ENCODE results near the gene CCSER1.

The CCSER1 gene

DNA sequence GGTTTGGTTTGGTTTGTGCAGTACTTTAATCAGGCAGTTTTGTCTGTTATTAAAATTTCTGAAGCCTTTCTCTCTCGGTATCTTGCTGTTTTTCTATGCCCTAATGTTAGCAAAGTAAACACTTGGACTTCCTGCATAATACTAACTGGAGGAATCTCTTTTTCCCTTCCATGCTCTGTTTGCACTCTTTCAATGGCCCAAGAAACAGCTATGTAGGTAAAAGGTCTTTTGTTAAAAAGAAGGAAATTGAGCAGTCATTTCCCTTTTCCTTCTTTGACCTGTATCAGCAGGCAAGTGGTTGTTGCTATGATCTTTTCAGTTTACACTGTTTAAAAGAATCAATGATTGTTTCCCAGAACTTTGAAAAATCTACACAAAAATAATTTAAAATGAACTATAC is 82.7 kb downstream of the CCSER1 start:
- Histone ChIP-seq H3K4me2 (ENCODE audit: insufficient read depth, low read length) (no peak overlapping the region), H3K27ac (ENCODE audit: low read length) (no peak overlapping the region), H3K27me3 (ENCODE audit: insufficient read depth, low read length, poor library complexity) (no peaks in the 10 kb centered on the region), H3K4me1 (ENCODE audit: insufficient read depth, low read length) (no peaks in the 10 kb centered on the region), H3K9ac (ENCODE audit: low read depth, low read length) (no peak overlapping the region), H4K20me1 (ENCODE audit: insufficient read depth, low read length) (no peaks in the 10 kb centered on the region), H2AFZ (ENCODE audit: low read depth, low read length) (no peak overlapping the region), H3K79me2 (ENCODE audit: insufficient read depth, low read length) (no peaks in the 10 kb centered on the region), H3K4me3 (ENCODE audit: low read depth in 1 of 2, low read length in 2 of 2) (no peak overlapping the region), H3K36me3 (ENCODE audit: insufficient read depth, low read length) (no peaks in the 10 kb centered on the region), H3K9me3 (ENCODE audit: insufficient read depth, low read length, severe bottlenecking) (no peaks in the 10 kb centered on the region)
- no peak for DNase-seq
- no peak for ATAC-seq (ENCODE audit: insufficient read depth, low read depth)
- TF ChIP-seq CTCF (IDR thresholded peaks at IDR 0.05; ENCODE audit: borderline replicate concordance, extremely low read depth, low read length, poor library complexity, severe bottlenecking) (no peak), EZH2 (IDR thresholded peaks at IDR 0.05; ENCODE audit: borderline replicate concordance, low read depth, low read length, severe bottlenecking) (no peak)

GRCh38 chr4:90211174-90211573 is 84.0 kb downstream of the CCSER1 start:
- ATAC-seq (ENCODE audit: insufficient read depth, low read depth): no peak
- no peak overlapping the region for H3K4me2 ChIP-seq (ENCODE audit: insufficient read depth, low read length)

GRCh38 chr4:90215286-90215685 is 88.1 kb downstream of the CCSER1 start:
- H3K9ac ChIP-seq (ENCODE audit: low read depth, low read length): no peak overlapping the region
- DNase-seq: no peak
- H3K27me3 ChIP-seq (ENCODE audit: insufficient read depth, low read length, poor library complexity): no peaks in the 10 kb centered on the region
- H3K9me3 ChIP-seq (ENCODE audit: insufficient read depth, low read length, severe bottlenecking): no peaks in the 10 kb centered on the region
- no peak overlapping the region for H3K27ac ChIP-seq (ENCODE audit: low read length)
- TF ChIP-seq EZH2 (IDR thresholded peaks at IDR 0.05; ENCODE audit: borderline replicate concordance, low read depth, low read length, severe bottlenecking): no peak
- no peak for TF ChIP-seq CTCF (IDR thresholded peaks at IDR 0.05; ENCODE audit: borderline replicate concordance, extremely low read depth, low read length, poor library complexity, severe bottlenecking)
- ATAC-seq (ENCODE audit: insufficient read depth, low read depth): no peak
- no peaks in the 10 kb centered on the region for H3K36me3 ChIP-seq (ENCODE audit: insufficient read depth, low read length)
- no peaks in the 10 kb centered on the region for H4K20me1 ChIP-seq (ENCODE audit: insufficient read depth, low read length)
- no peak overlapping the region for H3K4me3 ChIP-seq (ENCODE audit: low read depth in 1 of 2, low read length in 2 of 2)
- H3K4me1 ChIP-seq (ENCODE audit: insufficient read depth, low read length): no peaks in the 10 kb centered on the region
- H3K79me2 ChIP-seq (ENCODE audit: insufficient read depth, low read length): no peaks in the 10 kb centered on the region
- H2AFZ ChIP-seq (ENCODE audit: low read depth, low read length): no peak overlapping the region
- H3K4me2 ChIP-seq (ENCODE audit: insufficient read depth, low read length): no peak overlapping the region

More at GRCh38 chr4:90211174-90211573, 84.0 kb downstream of the CCSER1 start:
- no peaks in the 10 kb centered on the region for H4K20me1 ChIP-seq (ENCODE audit: insufficient read depth, low read length)
- no peaks in the 10 kb centered on the region for H3K9me3 ChIP-seq (ENCODE audit: insufficient read depth, low read length, severe bottlenecking)
- H3K79me2 ChIP-seq (ENCODE audit: insufficient read depth, low read length): no peaks in the 10 kb centered on the region
- H3K27ac ChIP-seq (ENCODE audit: low read length): no peak overlapping the region
- H3K4me3 ChIP-seq (ENCODE audit: low read depth in 1 of 2, low read length in 2 of 2): no peak overlapping the region
- H3K27me3 ChIP-seq (ENCODE audit: insufficient read depth, low read length, poor library complexity): no peaks in the 10 kb centered on the region
- TF ChIP-seq CTCF (IDR thresholded peaks at IDR 0.05; ENCODE audit: borderline replicate concordance, extremely low read depth, low read length, poor library complexity, severe bottlenecking) (no peak), EZH2 (IDR thresholded peaks at IDR 0.05; ENCODE audit: borderline replicate concordance, low read depth, low read length, severe bottlenecking) (no peak)
- H3K9ac ChIP-seq (ENCODE audit: low read depth, low read length): no peak overlapping the region
- DNase-seq: no peak
- H3K36me3 ChIP-seq (ENCODE audit: insufficient read depth, low read length): no peaks in the 10 kb centered on the region
- no peaks in the 10 kb centered on the region for H3K4me1 ChIP-seq (ENCODE audit: insufficient read depth, low read length)
- H2AFZ ChIP-seq (ENCODE audit: low read depth, low read length): no peak overlapping the region

DNA sequence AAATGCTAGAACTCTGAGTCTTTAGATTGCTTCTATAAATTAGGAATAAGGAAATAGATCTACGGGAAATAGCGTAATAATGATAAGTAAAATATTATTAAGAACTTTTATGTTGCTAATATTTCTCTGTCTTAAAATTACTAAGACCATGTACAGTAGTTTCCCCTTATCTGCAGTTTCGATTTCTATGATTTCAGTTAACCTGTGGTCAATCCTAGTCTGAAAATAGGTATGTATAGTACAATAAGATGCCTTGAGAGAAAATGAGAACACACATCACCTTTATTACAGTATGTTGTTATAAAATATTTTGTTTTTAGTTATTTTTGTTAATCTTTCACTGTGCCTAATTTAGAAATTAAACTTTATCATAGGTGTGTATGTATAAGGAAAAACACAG is 92.6 kb downstream of the CCSER1 start:
- Histone ChIP-seq H3K9ac (ENCODE audit: low read depth, low read length) (no peak overlapping the region), H4K20me1 (ENCODE audit: insufficient read depth, low read length) (no peaks in the 10 kb centered on the region), H3K4me2 (ENCODE audit: insufficient read depth, low read length) (no peak overlapping the region), H3K4me3 (ENCODE audit: low read depth in 1 of 2, low read length in 2 of 2) (no peak overlapping the region), H2AFZ (ENCODE audit: low read depth, low read length) (no peak overlapping the region), H3K36me3 (ENCODE audit: insufficient read depth, low read length) (no peaks in the 10 kb centered on the region), H3K27me3 (ENCODE audit: insufficient read depth, low read length, poor library complexity) (no peaks in the 10 kb centered on the region), H3K79me2 (ENCODE audit: insufficient read depth, low read length) (no peaks in the 10 kb centered on the region), H3K27ac (ENCODE audit: low read length) (no peak overlapping the region), H3K9me3 (ENCODE audit: insufficient read depth, low read length, severe bottlenecking) (no peaks in the 10 kb centered on the region), H3K4me1 (ENCODE audit: insufficient read depth, low read length) (no peaks in the 10 kb centered on the region)
- no peak for ATAC-seq (ENCODE audit: insufficient read depth, low read depth)
- no peak for DNase-seq
- TF ChIP-seq EZH2 (IDR thresholded peaks at IDR 0.05; ENCODE audit: borderline replicate concordance, low read depth, low read length, severe bottlenecking) (no peak), CTCF (IDR thresholded peaks at IDR 0.05; ENCODE audit: borderline replicate concordance, extremely low read depth, low read length, poor library complexity, severe bottlenecking) (no peak)
